ELR (cell line): ENCODE measurements around the gene COX19.
A peak's percentile ranks its signal among the peaks of the same experiment; 100 is the strongest.

Experiments used
- DNase-seq: peaks from one replicate; pipeline ENCODE4 v3.0.0-alpha.2; 2015; ENCODE audit warnings: low read depth

Gene COX19, protein sequence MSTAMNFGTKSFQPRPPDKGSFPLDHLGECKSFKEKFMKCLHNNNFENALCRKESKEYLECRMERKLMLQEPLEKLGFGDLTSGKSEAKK

DNA sequence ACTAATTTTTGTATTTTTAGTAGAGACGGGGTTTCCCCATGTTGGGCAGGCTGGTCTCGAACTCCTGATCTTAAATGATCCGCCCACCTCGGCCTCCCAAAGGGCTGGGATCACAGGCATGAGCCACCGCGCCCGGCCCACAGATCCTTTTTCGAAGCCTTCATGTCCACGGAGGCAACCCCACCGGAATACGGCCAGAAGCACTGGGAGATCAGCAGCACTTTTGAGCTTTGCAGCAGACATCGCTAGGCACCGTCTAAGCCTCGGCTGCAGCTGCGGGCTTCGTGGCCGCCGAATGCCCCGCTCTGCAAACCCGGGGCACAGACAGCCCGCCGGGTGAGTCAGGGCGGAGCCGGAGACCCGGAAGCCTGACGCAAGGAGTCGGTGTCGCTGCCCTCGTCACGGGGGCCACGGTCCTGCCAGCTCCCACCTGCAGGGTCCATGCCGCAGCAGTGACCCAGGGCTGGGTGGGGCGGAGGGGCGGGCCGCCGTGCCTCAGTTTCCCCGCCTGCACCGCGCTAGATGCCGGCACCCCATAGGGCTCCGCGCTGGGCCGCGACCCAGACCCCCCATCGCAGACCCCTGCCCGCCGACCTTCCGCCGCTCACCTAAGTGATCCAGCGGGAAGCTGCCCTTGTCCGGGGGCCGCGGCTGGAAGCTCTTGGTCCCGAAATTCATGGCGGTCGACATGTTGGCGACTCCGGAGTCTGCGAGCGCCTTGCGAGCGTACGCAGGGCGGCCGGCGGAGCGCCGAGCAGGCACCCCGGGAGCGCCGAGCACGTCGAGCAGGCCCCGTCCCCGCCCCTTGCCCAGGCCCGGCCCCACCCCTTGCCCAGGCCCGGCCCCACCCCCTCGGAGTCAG, at the start of gene COX19:
COX19 (minus strand) TSS at position 730 of the 862 bp plus-strand sequence; CDS start at position 690, 40 bp downstream.
- peak; percentile 93 for DNase-seq

GRCh38 chr7:1024331-1024841, 49.0 kb upstream of the COX19 start:
- DNase-seq, result no peak

DNA sequence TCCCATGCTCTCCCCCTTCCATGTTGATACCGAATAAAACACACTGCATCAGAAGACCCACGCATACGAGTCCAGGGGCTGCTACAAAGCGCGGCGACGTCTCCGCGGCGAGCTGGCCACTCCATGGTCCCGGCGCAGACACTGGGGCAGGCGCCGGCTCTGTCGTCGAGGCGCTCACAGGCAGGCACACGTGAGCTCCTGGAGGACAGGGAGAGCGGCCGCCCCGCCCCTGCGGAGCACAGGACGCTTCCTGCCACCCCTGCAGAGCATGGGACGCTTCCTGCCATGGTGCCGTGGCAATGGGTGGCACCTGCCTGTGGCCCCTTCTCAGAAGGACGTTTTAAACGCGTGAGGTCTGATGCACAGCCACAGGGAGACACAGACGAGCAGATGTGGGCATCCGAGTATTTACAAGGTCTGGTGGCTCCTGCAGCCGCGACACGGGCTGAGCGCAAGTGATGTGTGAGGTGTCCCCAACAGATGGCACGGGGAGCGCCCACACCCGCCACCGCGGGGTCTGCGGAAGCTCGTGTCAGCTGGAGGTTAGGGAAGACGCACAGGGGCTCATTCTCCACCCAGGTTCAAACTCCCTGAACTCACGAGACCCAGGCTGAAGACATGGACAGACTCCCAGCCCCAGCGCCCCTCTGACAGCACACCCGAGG, 47.6 kb upstream of the COX19 start:
- no peak for DNase-seq

DNA sequence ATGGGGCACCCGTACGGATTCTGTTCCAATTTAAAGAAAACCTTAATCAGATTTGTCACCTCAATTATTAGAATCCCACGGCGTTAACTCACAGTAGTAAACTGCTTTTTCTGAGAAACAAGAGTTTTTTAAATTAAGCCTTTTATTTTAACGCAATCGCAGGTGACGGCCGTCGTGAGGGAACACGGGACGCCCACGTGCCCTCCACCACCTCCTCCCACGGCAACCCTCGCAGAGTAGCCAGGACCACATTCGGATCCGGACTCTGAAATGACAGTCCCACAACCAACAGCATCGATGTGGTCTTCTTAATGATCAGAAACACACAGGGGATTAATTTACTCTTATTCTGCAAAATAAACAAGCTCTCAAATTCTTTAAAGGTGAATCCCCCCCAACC, 47.0 kb upstream of the COX19 start:
- DNase-seq, result no peak

DNA sequence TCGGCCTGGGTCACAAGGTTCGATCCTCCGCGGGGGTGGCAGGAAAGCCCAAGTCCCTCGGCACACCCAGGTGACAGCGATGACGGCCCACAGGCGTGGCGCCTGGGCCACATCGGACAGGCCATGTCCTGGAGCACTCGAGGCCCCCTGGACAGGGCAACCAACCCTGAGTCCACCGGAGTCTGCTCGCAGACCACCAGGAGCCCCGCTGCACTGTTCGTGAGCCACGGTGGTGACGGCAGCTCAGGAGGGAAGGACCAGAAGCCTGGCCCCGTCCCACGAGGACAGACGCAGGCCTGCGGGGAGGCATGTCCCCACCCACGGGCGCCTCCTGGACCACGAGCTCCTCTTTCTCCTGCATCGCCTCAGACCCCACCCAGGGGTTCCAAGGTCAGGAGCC, 46.6 kb upstream of the COX19 start:
- DNase-seq, result no peak

- DNase-seq, result no peak
Measured at GRCh38 chr7:1021366-1021765, 46.0 kb upstream of the COX19 start.

DNA sequence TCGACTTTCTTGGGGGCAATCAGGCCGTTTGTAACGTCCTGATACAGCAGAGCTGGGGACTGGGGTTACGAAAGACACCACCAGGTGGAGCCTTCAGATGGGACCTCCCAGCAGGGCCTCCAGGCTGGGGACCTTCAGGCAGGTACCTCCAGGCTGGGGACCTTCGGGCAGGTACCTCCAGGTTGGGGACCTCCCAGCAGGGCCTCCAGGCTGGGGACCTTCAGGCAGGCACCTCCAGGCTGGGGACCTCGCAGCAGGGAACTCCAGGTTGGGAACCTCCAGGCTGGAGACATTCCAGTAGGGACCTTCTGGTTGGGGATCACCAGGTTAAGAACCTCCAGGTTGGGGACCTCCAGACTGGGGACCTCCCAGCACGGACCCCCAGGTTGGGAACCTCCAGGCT, 45.5 kb upstream of the COX19 start:
- DNase-seq, result no peak

GRCh38 chr7:1019789-1020610, 44.7 kb upstream of the COX19 start:
- no peak for DNase-seq

DNA sequence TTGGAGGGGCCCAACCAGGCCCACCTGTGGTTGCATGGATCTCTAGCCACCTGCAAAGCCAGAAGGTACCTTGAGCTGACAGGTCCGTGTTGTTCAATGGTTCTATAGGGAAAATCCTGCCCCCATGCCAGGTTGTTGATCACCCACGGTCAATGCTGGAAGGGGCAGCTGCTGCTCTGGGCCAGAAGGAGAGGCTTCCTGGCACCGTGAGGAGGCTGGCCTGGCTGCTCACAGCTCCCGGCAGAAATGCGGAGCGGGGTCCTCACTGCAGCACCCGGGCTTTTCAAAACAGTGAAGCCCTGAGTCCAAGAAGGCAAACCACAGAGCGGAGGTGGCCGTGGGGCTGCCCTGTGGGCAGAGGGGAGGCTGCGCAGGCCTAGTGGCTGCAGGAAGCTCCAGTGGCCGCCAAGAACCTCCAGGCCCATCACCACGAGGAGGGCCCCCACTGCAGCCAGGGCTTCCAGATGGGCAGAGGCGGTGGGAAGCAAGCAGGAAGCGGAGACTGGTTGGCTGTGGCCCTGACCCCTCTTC, 44.0 kb upstream of the COX19 start:
- DNase-seq, result no peak

- DNase-seq, result no peak
Measured at GRCh38 chr7:1018334-1018695, 43.0 kb upstream of the COX19 start.

GRCh38 chr7:1017586-1018333, 42.4 kb upstream of the COX19 start:
- DNase-seq, result no peak

DNA sequence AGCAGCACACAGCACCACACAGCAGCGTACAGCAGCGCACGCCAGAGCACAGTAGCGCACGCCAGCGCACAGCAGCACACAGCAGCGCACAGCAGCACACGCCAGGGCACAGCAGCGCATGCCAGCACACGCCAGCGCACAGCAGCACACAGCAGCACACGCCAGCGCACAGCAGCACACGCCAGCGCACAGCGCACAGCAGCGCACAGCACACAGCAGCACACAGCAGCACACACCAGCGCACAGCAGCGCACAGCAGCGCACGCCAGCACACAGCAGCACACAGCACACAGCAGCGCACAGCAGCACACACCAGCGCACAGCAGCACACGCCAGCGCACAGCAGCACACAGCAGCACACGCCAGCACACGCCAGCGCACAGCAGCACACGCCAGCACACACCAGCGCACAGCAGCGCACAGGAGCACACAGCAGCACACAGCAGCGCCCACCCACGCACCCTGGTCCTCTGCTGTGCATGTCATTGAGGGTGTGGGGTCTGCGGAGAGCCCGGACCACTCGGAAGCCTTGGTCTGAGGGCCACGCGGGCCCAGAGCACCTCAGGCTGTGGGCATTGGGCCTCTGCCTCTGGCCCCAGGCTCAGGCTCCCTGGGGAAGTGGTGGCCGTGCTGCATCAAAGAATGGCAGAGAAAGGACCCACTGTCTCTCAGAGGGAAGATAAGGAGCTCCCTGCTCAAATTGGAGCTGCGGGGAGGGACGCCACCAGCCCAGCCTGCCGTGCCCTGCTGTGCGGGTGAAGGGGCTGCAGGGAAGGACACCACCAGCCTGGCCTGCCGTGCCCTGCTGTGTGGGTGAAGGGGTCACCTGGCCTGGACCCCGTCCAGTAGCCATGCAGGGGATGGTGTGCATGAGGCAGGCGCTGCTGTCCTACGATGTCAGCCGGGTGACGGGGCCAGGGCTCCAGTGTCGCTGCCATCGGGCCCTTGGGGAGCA, 41.5 kb upstream of the COX19 start:
- DNase-seq, result no peak

DNA sequence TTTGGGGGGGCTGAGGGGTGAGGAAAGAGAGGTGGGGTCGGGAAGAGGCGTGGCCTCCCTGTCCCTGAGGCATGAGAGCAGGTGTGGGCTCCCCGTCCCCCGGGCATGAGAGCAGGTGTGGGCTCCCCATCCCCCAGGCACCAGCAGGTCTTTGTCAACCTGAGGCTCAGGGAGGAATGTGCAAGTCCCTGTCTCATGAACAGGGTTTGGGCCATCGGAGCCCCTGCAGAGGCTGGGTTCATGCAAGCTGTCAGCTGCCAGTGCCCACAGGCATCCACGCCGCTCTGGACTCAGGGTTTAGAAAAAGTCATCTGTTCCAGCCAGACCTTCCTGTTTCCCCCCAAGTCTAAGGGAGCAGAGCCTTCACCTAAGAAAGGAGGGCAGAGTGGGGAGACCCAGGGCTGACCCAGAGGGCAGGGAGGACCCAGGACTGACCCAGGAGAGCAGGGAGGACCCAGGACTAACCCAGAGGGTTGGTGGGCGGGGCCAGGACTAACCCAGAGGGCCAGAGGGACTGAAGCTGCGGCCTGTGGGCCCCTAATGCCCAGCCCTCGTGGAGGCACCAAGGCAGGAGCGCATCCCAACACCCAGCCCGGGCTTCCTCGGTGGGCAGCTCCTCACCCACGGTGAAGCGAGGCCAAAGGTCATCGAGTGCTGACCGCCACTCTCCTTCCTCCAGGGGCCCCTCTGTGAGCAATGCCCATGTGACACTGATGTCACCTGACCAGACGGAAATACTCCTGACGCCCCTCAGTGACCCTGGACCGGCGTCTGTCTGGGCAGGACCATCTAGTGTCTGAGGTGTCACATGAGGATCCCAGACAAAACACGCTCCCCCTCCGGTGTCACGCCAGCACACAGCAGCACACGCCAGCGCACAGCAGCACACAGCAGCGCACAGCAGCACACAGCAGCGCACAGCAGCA, 40.1 kb upstream of the COX19 start:
- DNase-seq, result no peak

DNA sequence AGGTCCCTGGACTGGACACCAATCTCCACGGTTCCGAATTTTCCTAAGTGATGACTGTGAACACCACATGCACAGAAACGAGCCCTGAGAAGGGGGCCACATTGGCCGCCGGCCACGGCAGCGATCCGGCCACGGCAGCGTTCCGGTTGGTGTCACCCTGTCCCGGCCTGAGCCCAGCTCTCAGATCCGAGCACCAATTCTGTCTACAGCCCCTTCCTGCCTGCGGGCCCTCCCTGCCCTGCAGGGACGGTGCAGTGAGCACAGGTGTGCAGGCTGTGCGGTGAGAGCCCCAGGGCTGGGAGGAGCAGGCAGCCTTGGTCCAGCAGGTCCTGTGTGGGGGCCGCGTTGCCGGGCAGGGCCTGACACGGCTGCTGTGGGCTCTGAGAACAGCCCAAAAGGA, 39.3 kb upstream of the COX19 start:
- no peak for DNase-seq

- no peak for DNase-seq
Measured at GRCh38 chr7:1013581-1013980, 38.2 kb upstream of the COX19 start.

DNA sequence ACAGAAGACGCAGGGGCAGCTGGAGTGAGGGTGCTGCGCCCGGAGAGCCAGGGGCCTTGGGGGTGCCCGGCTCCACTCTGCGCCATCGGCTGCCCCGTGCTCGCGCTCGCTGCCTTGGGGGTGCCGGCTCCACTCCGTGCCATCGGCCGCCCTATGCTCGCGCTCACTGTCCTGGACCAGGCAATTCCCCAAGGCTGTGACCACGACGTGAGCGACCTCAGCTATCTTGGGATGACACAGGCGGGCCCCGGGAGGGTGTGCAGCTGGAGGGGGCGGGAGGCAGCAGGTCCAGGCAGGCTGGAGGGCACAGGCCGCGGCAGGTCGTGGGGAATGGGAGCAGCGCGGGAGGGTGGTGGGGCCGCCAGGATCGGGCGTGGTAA, 37.4 kb upstream of the COX19 start:
- no peak for DNase-seq

DNA sequence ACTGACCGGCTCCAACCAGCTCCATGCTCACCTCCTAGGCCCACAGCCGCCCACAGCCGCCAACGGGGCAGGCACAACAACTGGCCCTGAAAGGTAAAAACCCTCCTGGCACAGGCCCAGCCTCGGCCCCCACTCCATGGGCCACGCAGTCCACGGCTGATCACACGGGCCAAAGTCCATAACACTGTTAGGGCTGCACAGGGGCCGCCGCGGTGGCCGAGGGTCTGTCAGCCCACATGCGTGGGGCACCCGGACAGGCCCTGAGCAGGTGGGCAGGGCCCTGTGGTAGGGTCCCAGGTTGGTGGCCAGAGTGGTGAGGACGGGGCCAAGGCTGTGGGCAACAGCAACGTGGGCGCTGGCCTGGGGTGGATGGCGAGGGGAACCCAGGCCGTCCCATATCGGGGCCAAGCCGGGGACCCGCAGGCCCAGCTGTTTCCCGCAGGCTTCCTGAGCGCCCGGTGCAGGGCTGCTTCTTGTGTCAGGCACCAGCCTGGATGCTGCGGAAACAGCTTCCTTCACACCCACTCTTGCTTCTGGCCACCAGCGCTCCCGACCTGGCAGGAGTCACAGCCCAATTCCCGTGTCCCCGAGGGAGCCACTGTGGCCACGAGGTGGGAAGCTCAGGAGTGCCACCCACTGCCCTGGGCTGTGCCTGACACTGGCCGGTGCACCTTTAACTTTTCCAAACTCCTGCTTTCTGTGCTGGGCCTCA, 36.8 kb upstream of the COX19 start:
- DNase-seq, result no peak

DNA sequence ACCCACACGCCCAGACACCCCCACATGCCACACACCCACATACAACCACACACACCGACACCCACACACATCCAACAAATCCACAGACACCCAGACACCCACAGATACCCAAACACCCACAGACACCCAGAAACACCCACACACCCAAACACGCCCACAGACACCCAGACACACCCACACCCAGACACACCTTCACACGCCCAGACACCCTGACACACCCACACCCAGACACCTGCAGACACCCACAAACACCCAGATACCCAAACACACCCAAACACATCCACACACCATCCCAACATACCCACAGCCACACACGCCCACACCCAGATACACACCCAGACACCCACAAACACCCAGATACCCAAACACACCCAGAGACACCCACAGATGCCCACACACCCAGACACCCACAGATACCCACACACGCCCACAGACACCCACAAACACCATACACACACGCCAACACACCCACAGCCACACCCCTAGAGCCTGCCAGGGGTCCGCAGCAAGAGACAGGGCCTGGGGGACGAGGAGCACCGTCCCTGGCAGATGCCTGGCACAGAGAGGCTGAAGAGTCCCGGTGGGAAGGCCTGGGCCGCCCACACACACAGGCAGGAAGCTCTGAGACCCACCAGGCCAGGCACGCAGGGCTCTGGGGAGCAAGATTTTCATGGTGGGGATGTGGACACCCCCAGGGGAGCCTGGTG, 36.1 kb upstream of the COX19 start:
- no peak for DNase-seq
